GM23248 (cell line): ENCODE results near the gene SYNGR1. TPM values are rescaled to one million over a fixed set of nuclear protein-coding genes. Genes with fewer than 3 reads are reported as not detected.

ENCODE experiments used
- DNase-seq: peaks from one replicate; pipeline ENCODE4 v3.0.0-alpha.2; 2015
- H2AFZ ChIP-seq: fragments of 200-600 bp; sonication (generic); 2 replicates; pipeline ENCODE4 v1.6.1; 2016; ENCODE audit warnings: antibody characterized with exemption
- H3F3A ChIP-seq: fragments of 200-600 bp; sonication (generic); 2 replicates; pipeline ENCODE4 v1.6.1; 2016; ENCODE audit warnings: mild to moderate bottlenecking, antibody characterized with exemption, mixed run types; ENCODE audit not compliant: insufficient read depth
- H3K27ac ChIP-seq: fragments of 200-600 bp; sonication (generic); 2 replicates; pipeline ENCODE4 v1.5.1; 2016; ENCODE audit warnings: mild to moderate bottlenecking
- H3K27me3 ChIP-seq: fragments of 200-600 bp; sonication (generic); replicated peaks from 2 replicates; pipeline ENCODE4 v1.6.1; 2016; ENCODE audit warnings: mild to moderate bottlenecking; ENCODE audit not compliant: insufficient read depth
- H3K36me3 ChIP-seq: fragments of 200-600 bp; sonication (generic); 2 replicates; pipeline ENCODE4 v1.6.1; 2016; ENCODE audit warnings: low read depth, mild to moderate bottlenecking
- H3K4me1 ChIP-seq: fragments of 200-600 bp; sonication (generic); 2 replicates; pipeline ENCODE4 v1.6.1; 2016; ENCODE audit warnings: mild to moderate bottlenecking; ENCODE audit not compliant: insufficient read depth
- H3K4me2 ChIP-seq: fragments of 200-600 bp; sonication (generic); one replicate; pipeline ENCODE4 v1.6.1; 2016; ENCODE audit warnings: mild to moderate bottlenecking; ENCODE audit not compliant: unreplicated experiment
- H3K4me3 ChIP-seq: fragments of 200-600 bp; sonication (generic); 2 replicates; pipeline ENCODE4 v1.5.1; 2016; ENCODE audit warnings: mild to moderate bottlenecking
- H3K79me2 ChIP-seq: fragments of 200-600 bp; sonication (generic); 2 replicates; pipeline ENCODE4 v1.6.1; 2016; ENCODE audit warnings: mild to moderate bottlenecking; ENCODE audit not compliant: insufficient read depth
- H3K9ac ChIP-seq: fragments of 200-600 bp; sonication (generic); 2 replicates; pipeline ENCODE4 v1.6.1; 2016; ENCODE audit warnings: mild to moderate bottlenecking
- H3K9me2 ChIP-seq: fragments of 200-600 bp; sonication (generic); 2 replicates; pipeline ENCODE4 v1.6.1; 2016; ENCODE audit warnings: mixed run types, mild to moderate bottlenecking, moderate library complexity; ENCODE audit not compliant: insufficient read depth
- H3K9me3 ChIP-seq: fragments of 200-600 bp; sonication (generic); one replicate; pipeline ENCODE4 v1.6.1; 2017; ENCODE audit warnings: low read depth
- H4K20me1 ChIP-seq: fragments of 200-600 bp; sonication (generic); 2 replicates; pipeline ENCODE4 v1.6.0; 2016; ENCODE audit not compliant: insufficient read depth
- EZH2 ChIP-seq: fragments of 200-600 bp; sonication (generic); IDR thresholded peaks from 2 replicates; pipeline ENCODE4 v1.6.1; 2018; ENCODE audit warnings: antibody characterized with exemption, mild to moderate bottlenecking; ENCODE audit not compliant: insufficient read depth, poor library complexity, severe bottlenecking
- EZH2phosphoT487 ChIP-seq: fragments of 200-600 bp; sonication (generic); IDR thresholded peaks from 2 replicates; pipeline ENCODE4 v1.6.1; 2018; ENCODE audit warnings: antibody characterized with exemption, moderate library complexity, mild to moderate bottlenecking, low read depth; ENCODE audit not compliant: insufficient read depth
- WGBS, 2 experiments: methylation state at CpG; one replicate each; pipeline ENCODE4 v1.1.6; 2015 to 2017; ENCODE audit warnings: low lambda C conversion rate in 2 of 2, low coverage in 1 of 2; ENCODE audit errors: missing lambda C conversion rate in 2 of 2; 5-methylcytosine and 5-hydroxymethylcytosine counted together
- in situ Hi-C: fragments of 300-500 bp; cut with MboI; formaldehyde crosslinking; loops from 2 replicates; pipeline ENCODE4 v1.15.0; 2020
- polyA plus RNA-seq: library from polyadenylated mRNA; unstranded; fragments of >200 nt; fragmentation: Nextera tagmentation; extraction: Ambion mirVana; gene quantifications from 2 replicates; pipeline ENCODE4 v1.2.1, GENCODE V29; 2016
- total RNA-seq: library from RNA; depleted of rRNA; stranded (reverse); fragments of >200 nt; shearing (Covaris generic); gene quantifications from 2 replicates; pipeline ENCODE4 v1.2.3, GENCODE V29; 2014

SYNGR1 gene
- total and polyA plus RNA-seq, 2 experiments from 2014 or later, result 6.1 to 23.2 TPM

DNA sequence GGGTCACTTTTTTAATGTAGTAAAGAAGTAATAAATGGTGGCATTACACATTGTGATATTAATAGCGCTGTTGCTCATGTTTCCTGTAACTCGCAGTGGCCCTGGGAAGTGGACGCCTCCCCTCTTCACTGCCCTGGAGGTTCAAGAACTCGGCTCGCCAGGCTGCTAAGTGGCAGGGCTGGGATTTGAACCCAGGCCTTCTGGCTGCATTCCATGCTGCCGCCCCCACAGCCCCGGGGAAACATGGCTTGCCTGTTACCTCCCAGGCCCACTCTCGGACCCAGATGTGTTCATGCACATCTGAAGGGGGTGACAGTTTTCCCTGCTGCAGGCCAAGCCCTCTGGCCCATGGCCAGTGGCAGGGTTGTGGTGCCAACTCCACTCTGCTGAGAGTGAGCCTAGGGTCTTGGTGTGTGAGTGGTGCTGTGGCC lies 82.0 kb downstream of the SYNGR1 start:
- Histone ChIP-seq H3K79me2 (no peaks in the 10 kb centered on the region), H2AFZ (no peak overlapping the region), H3K27me3 (no peaks in the 10 kb centered on the region), H3K9ac (no peak overlapping the region), H3K4me3 (no peak overlapping the region), H3K4me2 (no peak overlapping the region), H3K4me1 (peaks cover 8% of the 10 kb centered on the region), H3K27ac (peak overlapping the region; percentile 27; the same call in 1 of the 2 replicates), H3F3A (no peaks in the 10 kb centered on the region), H3K9me3 (no peaks in the 10 kb centered on the region), H4K20me1 (no peaks in the 10 kb centered on the region), H3K9me2 (no peaks in the 10 kb centered on the region), H3K36me3 (no peaks in the 10 kb centered on the region)
- in situ Hi-C loops, result no loop called here
- no peak for TF ChIP-seq EZH2
- TF ChIP-seq EZH2phosphoT487, result no peak
- WGBS, 2 experiments, result 52 to 54% methylated on average over 8 of the region's 8 CpGs
- DNase-seq, result peak; percentile 62

DNA sequence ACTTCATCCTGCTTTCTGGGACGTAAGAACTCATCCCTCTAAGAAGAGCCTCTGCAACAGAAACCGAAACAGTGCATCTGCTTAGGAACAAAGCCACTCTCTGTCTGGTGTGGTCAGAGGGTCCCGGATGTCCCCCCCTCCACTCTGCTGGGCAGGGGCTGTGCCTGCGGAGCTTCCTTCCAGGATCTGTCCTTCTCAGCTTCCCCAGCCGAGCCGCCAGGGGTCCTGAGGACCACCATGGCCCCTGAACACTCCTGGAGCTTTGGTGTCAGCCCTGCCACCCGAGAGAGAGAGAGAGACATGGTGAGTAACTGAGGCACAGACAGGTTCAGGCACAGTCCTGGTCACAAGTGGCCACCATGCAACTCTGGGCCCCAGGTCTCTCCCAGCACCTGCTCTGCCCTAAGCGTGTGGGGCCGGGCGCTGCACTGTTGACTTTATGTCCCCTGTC lies 82.6 kb downstream of the SYNGR1 start:
- H4K20me1 ChIP-seq, result no peaks in the 10 kb centered on the region
- H3K27me3 ChIP-seq, result no peaks in the 10 kb centered on the region
- no peak for DNase-seq
- no peaks in the 10 kb centered on the region for H3K36me3 ChIP-seq
- 97 to 99% methylated on average over 10 of the region's 10 CpGs for WGBS, 2 experiments
- no peaks in the 10 kb centered on the region for H3F3A ChIP-seq
- no peak overlapping the region for H3K4me2 ChIP-seq
- in situ Hi-C loops, result no loop called here
- H3K27ac ChIP-seq, result no peak overlapping the region
- no peak overlapping the region for H2AFZ ChIP-seq
- no peaks in the 10 kb centered on the region for H3K79me2 ChIP-seq
- H3K9me2 ChIP-seq, result no peaks in the 10 kb centered on the region
- no peak overlapping the region for H3K4me3 ChIP-seq
- H3K4me1 ChIP-seq, result peaks cover 8% of the 10 kb centered on the region
- H3K9ac ChIP-seq, result no peak overlapping the region
- TF ChIP-seq EZH2, result no peak
- no peak for TF ChIP-seq EZH2phosphoT487
- no peaks in the 10 kb centered on the region for H3K9me3 ChIP-seq

DNA sequence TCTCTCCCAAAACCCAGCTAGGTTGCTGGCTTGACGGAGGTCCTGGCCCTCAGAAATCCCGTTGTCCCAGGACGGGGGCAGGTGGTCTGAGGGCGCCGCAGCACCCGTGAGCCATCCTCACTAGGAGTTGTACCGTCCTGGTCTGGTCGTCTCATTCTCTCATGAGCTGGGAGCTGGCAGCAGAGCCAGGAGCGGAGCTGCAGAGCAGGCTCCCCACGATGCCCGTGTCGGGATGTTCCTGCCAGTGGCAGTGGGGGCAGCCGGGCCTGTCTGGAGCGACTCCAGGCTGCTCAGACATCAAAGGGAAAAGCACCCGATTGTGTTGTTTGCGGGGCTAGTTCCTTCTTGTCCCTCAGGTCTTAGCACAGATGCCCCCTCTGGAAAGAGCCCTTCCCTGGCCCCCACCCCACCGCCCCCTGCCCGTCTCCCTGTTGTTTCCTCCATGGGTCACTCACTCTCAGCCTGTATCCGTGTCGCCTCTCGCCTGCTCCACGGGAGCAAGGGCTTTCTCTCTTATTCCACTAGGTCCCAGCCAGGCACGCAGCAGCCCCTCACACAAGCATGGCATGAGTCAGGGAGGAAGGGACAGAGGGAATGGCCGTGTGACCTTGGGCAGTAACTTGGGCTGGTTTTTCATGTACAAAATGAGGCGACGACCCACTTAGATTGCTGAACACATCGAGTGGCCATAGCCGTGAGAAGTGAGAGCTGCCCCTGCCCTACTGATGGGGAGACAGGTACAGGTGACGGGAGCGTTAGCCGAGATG lies 83.9 kb downstream of the SYNGR1 start:
- H3K36me3 ChIP-seq, result no peaks in the 10 kb centered on the region
- in situ Hi-C loops, result no loop called here
- DNase-seq, result no peak
- H3F3A ChIP-seq, result no peaks in the 10 kb centered on the region
- no peak overlapping the region for H2AFZ ChIP-seq
- H4K20me1 ChIP-seq, result no peaks in the 10 kb centered on the region
- no peak overlapping the region for H3K4me2 ChIP-seq
- H3K9me2 ChIP-seq, result no peaks in the 10 kb centered on the region
- no peaks in the 10 kb centered on the region for H3K9me3 ChIP-seq
- H3K4me3 ChIP-seq, result no peak overlapping the region
- no peaks in the 10 kb centered on the region for H3K79me2 ChIP-seq
- 79 to 83% methylated on average over 29 to 31 of the region's 31 CpGs for WGBS, 2 experiments
- H3K27me3 ChIP-seq, result no peaks in the 10 kb centered on the region
- TF ChIP-seq EZH2, result no peak
- TF ChIP-seq EZH2phosphoT487, result no peak
- peaks cover 8% of the 10 kb centered on the region for H3K4me1 ChIP-seq
- H3K9ac ChIP-seq, result no peak overlapping the region
- H3K27ac ChIP-seq, result no peak overlapping the region

DNA sequence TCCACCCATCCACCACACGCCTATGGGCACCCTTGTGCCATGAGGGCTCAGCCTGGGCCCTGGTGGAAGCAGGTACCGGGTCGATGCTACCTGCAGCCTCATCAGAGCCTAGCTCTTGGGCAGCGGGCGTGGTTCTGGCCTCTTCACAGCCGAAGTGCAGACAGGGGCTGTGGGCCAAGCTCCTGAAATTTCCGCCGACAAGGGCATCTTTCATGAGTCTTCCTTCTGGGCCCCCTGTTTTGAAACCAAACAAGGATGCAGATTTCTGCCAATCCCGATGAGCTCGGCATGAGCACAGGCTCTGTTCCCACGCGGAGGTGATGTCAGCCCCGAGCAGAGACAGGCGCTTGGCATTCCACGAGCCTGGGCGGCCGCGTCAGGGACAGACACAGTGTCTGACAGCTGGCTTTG lies 84.5 kb downstream of the SYNGR1 start:
- in situ Hi-C loops, result no loop called here
- Histone ChIP-seq H3K27ac (no peak overlapping the region), H3K4me1 (peaks cover 11% of the 10 kb centered on the region), H3K27me3 (no peaks in the 10 kb centered on the region), H3K9me3 (no peaks in the 10 kb centered on the region), H3K9ac (no peak overlapping the region), H4K20me1 (no peaks in the 10 kb centered on the region), H2AFZ (no peak overlapping the region), H3K79me2 (no peaks in the 10 kb centered on the region), H3K36me3 (no peaks in the 10 kb centered on the region), H3K4me2 (no peak overlapping the region), H3F3A (no peaks in the 10 kb centered on the region), H3K4me3 (no peak overlapping the region), H3K9me2 (no peaks in the 10 kb centered on the region)
- 64 to 65% methylated on average over 18 of the region's 18 CpGs for WGBS, 2 experiments
- no peak for TF ChIP-seq EZH2
- TF ChIP-seq EZH2phosphoT487, result no peak
- peak; percentile 49 for DNase-seq
